Measurements from ENCODE around the gene AP1B1. TPM values are rescaled to one million over a fixed set of nuclear protein-coding genes. Genes with fewer than 3 reads are reported as not detected.

The AP1B1 gene
- total RNA-seq, 1 experiment from 2014 or later = 77.9 TPM

DNA sequence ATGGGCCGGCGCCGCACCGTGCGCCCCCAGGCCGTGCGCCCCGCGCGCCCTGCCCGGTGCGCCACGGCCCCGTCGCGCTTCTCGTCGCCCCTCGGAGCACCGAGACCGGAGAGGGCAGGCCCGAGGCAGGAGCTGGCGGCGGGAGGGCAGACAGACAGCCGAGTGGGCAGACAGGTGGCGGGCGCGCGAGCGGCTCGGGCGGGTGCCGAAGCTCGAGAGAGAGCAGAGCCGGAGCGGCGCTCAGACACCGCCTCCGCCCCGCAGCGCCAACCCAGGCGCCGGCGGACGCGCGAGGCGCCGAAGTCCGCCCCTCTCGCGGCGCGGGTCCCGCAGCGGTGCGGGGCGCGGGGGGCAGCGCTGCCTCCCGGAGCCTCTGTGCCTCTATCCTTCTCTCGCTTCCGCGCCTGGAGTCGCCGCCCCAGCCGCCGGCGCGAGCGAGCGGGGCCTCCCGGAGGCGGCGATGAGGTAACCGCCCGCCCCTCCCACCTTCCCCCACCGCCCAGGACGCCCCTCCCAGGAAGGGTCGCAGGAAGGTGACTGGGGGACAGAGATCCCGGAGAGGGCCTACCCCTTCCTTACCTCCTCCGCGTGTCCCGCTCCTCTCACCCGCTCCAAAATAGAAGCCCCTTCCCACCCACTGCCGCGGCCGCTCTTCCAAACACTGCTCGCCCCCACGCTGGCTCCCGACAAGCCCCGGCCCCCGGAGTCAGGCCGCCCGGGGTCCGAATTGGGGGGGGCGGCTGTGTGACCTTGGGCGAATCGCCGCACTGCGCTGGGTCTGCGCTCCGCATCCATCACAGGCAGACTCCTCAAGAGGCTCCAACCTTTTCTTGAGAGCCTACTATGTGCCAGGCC is 72.9 kb downstream of the AP1B1 start, which contains the start of gene RASL10A (continued):
- TF ChIP-seq, protein P1, sequence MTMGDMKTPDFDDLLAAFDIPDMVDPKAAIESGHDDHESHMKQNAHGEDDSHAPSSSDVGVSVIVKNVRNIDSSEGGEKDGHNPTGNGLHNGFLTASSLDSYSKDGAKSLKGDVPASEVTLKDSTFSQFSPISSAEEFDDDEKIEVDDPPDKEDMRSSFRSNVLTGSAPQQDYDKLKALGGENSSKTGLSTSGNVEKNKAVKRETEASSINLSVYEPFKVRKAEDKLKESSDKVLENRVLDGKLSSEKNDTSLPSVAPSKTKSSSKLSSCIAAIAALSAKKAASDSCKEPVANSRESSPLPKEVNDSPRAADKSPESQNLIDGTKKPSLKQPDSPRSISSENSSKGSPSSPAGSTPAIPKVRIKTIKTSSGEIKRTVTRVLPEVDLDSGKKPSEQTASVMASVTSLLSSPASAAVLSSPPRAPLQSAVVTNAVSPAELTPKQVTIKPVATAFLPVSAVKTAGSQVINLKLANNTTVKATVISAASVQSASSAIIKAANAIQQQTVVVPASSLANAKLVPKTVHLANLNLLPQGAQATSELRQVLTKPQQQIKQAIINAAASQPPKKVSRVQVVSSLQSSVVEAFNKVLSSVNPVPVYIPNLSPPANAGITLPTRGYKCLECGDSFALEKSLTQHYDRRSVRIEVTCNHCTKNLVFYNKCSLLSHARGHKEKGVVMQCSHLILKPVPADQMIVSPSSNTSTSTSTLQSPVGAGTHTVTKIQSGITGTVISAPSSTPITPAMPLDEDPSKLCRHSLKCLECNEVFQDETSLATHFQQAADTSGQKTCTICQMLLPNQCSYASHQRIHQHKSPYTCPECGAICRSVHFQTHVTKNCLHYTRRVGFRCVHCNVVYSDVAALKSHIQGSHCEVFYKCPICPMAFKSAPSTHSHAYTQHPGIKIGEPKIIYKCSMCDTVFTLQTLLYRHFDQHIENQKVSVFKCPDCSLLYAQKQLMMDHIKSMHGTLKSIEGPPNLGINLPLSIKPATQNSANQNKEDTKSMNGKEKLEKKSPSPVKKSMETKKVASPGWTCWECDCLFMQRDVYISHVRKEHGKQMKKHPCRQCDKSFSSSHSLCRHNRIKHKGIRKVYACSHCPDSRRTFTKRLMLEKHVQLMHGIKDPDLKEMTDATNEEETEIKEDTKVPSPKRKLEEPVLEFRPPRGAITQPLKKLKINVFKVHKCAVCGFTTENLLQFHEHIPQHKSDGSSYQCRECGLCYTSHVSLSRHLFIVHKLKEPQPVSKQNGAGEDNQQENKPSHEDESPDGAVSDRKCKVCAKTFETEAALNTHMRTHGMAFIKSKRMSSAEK (CRISPR knock-in tag; IDR thresholded peaks at IDR 0.05; ENCODE audit: borderline replicate concordance) = no peak
- TF ChIP-seq OVOL2 (CRISPR knock-in tag; IDR thresholded peaks at IDR 0.05; ENCODE audit: borderline replicate concordance) = no peak
- no peak for TF ChIP-seq NR2C2 (CRISPR knock-in tag; IDR thresholded peaks at IDR 0.05)
- TF ChIP-seq NFYB (CRISPR knock-in tag; conservative IDR thresholded peaks at IDR 0.05; ENCODE audit: low read depth) = no peak

DNA sequence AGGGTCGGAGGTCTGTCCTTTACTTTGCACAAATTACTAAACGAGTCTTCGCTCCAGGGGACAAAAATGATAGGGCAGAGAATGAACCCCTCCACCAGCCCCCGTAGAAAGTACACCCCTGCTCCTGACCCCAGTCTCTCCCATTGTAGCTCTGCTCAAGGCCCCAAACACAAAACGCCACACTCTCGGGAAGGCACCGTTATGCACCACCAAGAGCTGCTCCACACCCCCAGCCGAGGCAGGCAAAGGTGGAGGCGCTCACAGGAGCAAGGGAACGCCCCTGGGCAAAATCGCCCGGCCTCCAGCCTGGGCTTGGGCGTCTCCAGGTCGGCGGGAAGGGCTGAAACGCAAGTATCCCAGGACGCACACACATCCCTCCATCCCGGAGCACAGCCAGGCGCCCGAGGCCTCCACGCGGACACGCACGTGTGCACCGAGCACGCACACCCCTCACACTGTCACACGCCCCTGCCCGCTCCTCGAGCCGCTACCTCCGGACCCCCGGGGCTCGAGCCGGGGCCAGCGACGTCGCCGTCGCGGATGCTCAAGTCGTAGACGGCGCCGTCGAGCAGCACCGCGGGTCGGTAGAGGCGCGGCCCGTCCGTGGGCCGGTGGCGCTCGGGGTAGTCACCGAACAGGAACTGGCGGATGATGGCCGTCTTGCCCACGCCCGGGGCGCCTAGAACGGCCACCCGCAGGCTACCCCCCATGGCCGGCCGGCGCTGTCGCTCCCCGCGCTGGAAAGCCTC is 73.7 kb downstream of the AP1B1 start:
- ATAC-seq = no peak
- Mint-ChIP-seq H3K9me3 (peaks cover 3% of the 10 kb centered on the region; the same call in 1 of the 2 replicates), H3K27ac (no peak overlapping the region), H3K4me1 (peaks cover 13% of the 10 kb centered on the region), H3K4me3 (peak overlapping the region; percentile 61), H3K27me3 (ENCODE audit: low read depth) (peaks cover 55% of the 10 kb centered on the region), H3K36me3 (peaks cover 6% of the 10 kb centered on the region; the same call in 1 of the 2 replicates)
- no peak for DNase-seq (ENCODE audit: low spot score)
- CTCF ChIA-PET = interaction anchor here (1.1 to 3.3 kb wide), 4 partner anchors 8 to 47 kb away, joined by 3 to 52 read pairs (median 6); partner anchors contain the start of genes EWSR1, GAS2L1 and RHBDD3
- POLR2A ChIA-PET = no interaction called here
- TF ChIP-seq SP1 (CRISPR knock-in tag; conservative IDR thresholded peaks at IDR 0.05) (0 out of 2 replicates have a peak, but pooled peaks have one; percentile 22), ZNF317 (CRISPR knock-in tag; IDR thresholded peaks at IDR 0.05; ENCODE audit: borderline replicate concordance, low read depth) (no peak), ZNF232 (CRISPR knock-in tag; IDR thresholded peaks at IDR 0.05) (no peak), GRHL2 (CRISPR knock-in tag; IDR thresholded peaks at IDR 0.05; ENCODE audit: insufficient replicate concordance, severe bottlenecking) (no peak), CBFB (CRISPR knock-in tag; IDR thresholded peaks at IDR 0.05; ENCODE audit: low read depth) (no peak), GABPB1 (CRISPR knock-in tag; IDR thresholded peaks at IDR 0.05) (no peak), TP53 (CRISPR knock-in tag; IDR thresholded peaks at IDR 0.05) (no peak), TEAD4 (CRISPR knock-in tag; IDR thresholded peaks at IDR 0.05) (no peak), FOXP1 (CRISPR knock-in tag; IDR thresholded peaks at IDR 0.05; ENCODE audit: borderline replicate concordance) (peak; percentile 45; the same call in 1 of the 2 replicates), ZNF396 (CRISPR knock-in tag; IDR thresholded peaks at IDR 0.05; ENCODE audit: borderline replicate concordance) (no peak)
- TF ChIP-seq, protein P2, sequence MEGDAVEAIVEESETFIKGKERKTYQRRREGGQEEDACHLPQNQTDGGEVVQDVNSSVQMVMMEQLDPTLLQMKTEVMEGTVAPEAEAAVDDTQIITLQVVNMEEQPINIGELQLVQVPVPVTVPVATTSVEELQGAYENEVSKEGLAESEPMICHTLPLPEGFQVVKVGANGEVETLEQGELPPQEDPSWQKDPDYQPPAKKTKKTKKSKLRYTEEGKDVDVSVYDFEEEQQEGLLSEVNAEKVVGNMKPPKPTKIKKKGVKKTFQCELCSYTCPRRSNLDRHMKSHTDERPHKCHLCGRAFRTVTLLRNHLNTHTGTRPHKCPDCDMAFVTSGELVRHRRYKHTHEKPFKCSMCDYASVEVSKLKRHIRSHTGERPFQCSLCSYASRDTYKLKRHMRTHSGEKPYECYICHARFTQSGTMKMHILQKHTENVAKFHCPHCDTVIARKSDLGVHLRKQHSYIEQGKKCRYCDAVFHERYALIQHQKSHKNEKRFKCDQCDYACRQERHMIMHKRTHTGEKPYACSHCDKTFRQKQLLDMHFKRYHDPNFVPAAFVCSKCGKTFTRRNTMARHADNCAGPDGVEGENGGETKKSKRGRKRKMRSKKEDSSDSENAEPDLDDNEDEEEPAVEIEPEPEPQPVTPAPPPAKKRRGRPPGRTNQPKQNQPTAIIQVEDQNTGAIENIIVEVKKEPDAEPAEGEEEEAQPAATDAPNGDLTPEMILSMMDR (IDR thresholded peaks at IDR 0.05) = no peak
- TF ChIP-seq, protein P3, sequence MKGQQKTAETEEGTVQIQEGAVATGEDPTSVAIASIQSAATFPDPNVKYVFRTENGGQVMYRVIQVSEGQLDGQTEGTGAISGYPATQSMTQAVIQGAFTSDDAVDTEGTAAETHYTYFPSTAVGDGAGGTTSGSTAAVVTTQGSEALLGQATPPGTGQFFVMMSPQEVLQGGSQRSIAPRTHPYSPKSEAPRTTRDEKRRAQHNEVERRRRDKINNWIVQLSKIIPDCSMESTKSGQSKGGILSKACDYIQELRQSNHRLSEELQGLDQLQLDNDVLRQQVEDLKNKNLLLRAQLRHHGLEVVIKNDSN (CRISPR knock-in tag; IDR thresholded peaks at IDR 0.05) = no peak
- TF ChIP-seq, protein P4, sequence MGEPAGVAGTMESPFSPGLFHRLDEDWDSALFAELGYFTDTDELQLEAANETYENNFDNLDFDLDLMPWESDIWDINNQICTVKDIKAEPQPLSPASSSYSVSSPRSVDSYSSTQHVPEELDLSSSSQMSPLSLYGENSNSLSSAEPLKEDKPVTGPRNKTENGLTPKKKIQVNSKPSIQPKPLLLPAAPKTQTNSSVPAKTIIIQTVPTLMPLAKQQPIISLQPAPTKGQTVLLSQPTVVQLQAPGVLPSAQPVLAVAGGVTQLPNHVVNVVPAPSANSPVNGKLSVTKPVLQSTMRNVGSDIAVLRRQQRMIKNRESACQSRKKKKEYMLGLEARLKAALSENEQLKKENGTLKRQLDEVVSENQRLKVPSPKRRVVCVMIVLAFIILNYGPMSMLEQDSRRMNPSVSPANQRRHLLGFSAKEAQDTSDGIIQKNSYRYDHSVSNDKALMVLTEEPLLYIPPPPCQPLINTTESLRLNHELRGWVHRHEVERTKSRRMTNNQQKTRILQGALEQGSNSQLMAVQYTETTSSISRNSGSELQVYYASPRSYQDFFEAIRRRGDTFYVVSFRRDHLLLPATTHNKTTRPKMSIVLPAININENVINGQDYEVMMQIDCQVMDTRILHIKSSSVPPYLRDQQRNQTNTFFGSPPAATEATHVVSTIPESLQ (CRISPR knock-in tag; IDR thresholded peaks at IDR 0.05) = no peak
- TF ChIP-seq, protein P5, sequence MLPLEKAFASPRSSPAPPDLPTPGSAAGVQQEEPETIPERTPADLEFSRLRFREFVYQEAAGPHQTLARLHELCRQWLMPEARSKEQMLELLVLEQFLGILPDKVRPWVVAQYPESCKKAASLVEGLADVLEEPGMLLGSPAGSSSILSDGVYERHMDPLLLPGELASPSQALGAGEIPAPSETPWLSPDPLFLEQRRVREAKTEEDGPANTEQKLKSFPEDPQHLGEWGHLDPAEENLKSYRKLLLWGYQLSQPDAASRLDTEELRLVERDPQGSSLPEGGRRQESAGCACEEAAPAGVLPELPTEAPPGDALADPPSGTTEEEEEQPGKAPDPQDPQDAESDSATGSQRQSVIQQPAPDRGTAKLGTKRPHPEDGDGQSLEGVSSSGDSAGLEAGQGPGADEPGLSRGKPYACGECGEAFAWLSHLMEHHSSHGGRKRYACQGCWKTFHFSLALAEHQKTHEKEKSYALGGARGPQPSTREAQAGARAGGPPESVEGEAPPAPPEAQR (CRISPR knock-in tag; IDR thresholded peaks at IDR 0.05) = no peak
- TF ChIP-seq, protein P6, sequence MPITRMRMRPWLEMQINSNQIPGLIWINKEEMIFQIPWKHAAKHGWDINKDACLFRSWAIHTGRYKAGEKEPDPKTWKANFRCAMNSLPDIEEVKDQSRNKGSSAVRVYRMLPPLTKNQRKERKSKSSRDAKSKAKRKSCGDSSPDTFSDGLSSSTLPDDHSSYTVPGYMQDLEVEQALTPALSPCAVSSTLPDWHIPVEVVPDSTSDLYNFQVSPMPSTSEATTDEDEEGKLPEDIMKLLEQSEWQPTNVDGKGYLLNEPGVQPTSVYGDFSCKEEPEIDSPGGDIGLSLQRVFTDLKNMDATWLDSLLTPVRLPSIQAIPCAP (CRISPR knock-in tag; IDR thresholded peaks at IDR 0.05) = peak; percentile 22; the same call in 1 of the 2 replicates
- TF ChIP-seq, protein P7, sequence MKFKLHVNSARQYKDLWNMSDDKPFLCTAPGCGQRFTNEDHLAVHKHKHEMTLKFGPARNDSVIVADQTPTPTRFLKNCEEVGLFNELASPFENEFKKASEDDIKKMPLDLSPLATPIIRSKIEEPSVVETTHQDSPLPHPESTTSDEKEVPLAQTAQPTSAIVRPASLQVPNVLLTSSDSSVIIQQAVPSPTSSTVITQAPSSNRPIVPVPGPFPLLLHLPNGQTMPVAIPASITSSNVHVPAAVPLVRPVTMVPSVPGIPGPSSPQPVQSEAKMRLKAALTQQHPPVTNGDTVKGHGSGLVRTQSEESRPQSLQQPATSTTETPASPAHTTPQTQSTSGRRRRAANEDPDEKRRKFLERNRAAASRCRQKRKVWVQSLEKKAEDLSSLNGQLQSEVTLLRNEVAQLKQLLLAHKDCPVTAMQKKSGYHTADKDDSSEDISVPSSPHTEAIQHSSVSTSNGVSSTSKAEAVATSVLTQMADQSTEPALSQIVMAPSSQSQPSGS (CRISPR knock-in tag; IDR thresholded peaks at IDR 0.05; ENCODE audit: borderline replicate concordance, low read depth) = no peak
